Loucy (cell line): ENCODE measurements around the gene GNAT2.

Source experiments
- H2AFZ ChIP-seq: fragments of 200-600 bp; sonication (generic); 2 replicates; pipeline ENCODE4 v1.6.0; 2016; ENCODE audit warnings: antibody characterized with exemption, mild to moderate bottlenecking, low read length, moderate library complexity
- H3F3A ChIP-seq: fragments of 200-600 bp; 2 replicates; pipeline ENCODE4 v1.6.0; 2016; ENCODE audit warnings: antibody characterized with exemption, low read depth, mild to moderate bottlenecking
- H3K27me3 ChIP-seq: fragments of 200-600 bp; sonication (generic); 2 replicates; pipeline ENCODE4 v1.6.1; 2014; ENCODE audit warnings: low read length, mild to moderate bottlenecking; ENCODE audit not compliant: insufficient read depth, poor library complexity, severe bottlenecking
- H3K36me3 ChIP-seq: fragments of 200-600 bp; sonication (generic); 2 replicates; pipeline ENCODE4 v1.6.1; 2016; ENCODE audit warnings: low read length; ENCODE audit not compliant: insufficient read depth
- H3K4me1 ChIP-seq: fragments of 200-600 bp; sonication (generic); 2 replicates; pipeline ENCODE4 v1.5.1; 2014; ENCODE audit warnings: low read length, mild to moderate bottlenecking; ENCODE audit not compliant: insufficient read depth, poor library complexity, severe bottlenecking
- H3K4me2 ChIP-seq: fragments of 200-600 bp; sonication (generic); 2 replicates; pipeline ENCODE4 v1.6.0; 2014; ENCODE audit warnings: antibody characterized with exemption, low read length, low read depth, mild to moderate bottlenecking; ENCODE audit not compliant: poor library complexity, severe bottlenecking
- H3K4me3 ChIP-seq: fragments of 200-600 bp; sonication (generic); 2 replicates; pipeline ENCODE4 v1.5.1; 2014; ENCODE audit warnings: low read length, mild to moderate bottlenecking, mixed read lengths; ENCODE audit not compliant: poor library complexity, severe bottlenecking
- H3K79me2 ChIP-seq: fragments of 200-600 bp; sonication (generic); 2 replicates; pipeline ENCODE4 v1.6.1; 2014; ENCODE audit warnings: low read length; ENCODE audit not compliant: insufficient read depth
- H3K9ac ChIP-seq: fragments of 200-600 bp; sonication (generic); 2 replicates; pipeline ENCODE4 v1.6.0; 2014; ENCODE audit warnings: mild to moderate bottlenecking, low read depth, low read length, moderate library complexity; ENCODE audit not compliant: poor library complexity, severe bottlenecking
- H3K9me2 ChIP-seq: fragments of 200-600 bp; sonication (generic); replicated peaks from 2 replicates; pipeline ENCODE4 v1.6.1; 2016; ENCODE audit warnings: low read depth, low read length, mixed read lengths
- H3K9me3 ChIP-seq: fragments of 200-600 bp; sonication (generic); 2 replicates; pipeline ENCODE4 v1.6.1; 2014; ENCODE audit warnings: mild to moderate bottlenecking, antibody characterized with exemption, low read length, low read depth; ENCODE audit not compliant: insufficient read depth
- H4K20me1 ChIP-seq: fragments of 200-600 bp; sonication (generic); 2 replicates; pipeline ENCODE4 v1.6.0; 2014; ENCODE audit warnings: antibody characterized with exemption, low read length, mild to moderate bottlenecking; ENCODE audit not compliant: insufficient read depth, poor library complexity, severe bottlenecking
- CTCF ChIP-seq: fragments of 200-600 bp; sonication (generic); conservative IDR thresholded peaks from 2 replicates; pipeline ENCODE4 v1.5.1; 2014; ENCODE audit warnings: mild to moderate bottlenecking, antibody characterized with exemption, low read length
- EZH2phosphoT487 ChIP-seq: fragments of 200-600 bp; IDR thresholded peaks from 2 replicates; pipeline ENCODE4 v1.6.1; 2018; ENCODE audit warnings: antibody characterized with exemption, mild to moderate bottlenecking, moderate library complexity, borderline replicate concordance

The GNAT2 gene

GRCh38 chr1:109659145-109659544, 39.7 kb upstream of the GNAT2 start:
- Histone ChIP-seq H3K79me2 (no peaks in the 10 kb centered on the region), H3K27me3 (no peaks in the 10 kb centered on the region), H3K9me2 (no peaks in the 10 kb centered on the region), H3K36me3 (no peaks in the 10 kb centered on the region), H3K9ac (no peak overlapping the region), H4K20me1 (no peaks in the 10 kb centered on the region), H3K4me3 (no peak overlapping the region), H2AFZ (no peak overlapping the region), H3K4me2 (no peak overlapping the region), H3K9me3 (no peaks in the 10 kb centered on the region), H3K4me1 (peaks cover 21% of the 10 kb centered on the region), H3F3A (no peaks in the 10 kb centered on the region)
- TF ChIP-seq EZH2phosphoT487 (no peak), CTCF (no peak)

GRCh38 chr1:109658533-109659042, 39.2 kb upstream of the GNAT2 start:
- Histone ChIP-seq H2AFZ (no peak overlapping the region), H3K4me1 (peaks cover 15% of the 10 kb centered on the region), H3K9me2 (no peaks in the 10 kb centered on the region), H3K79me2 (no peaks in the 10 kb centered on the region), H3F3A (no peaks in the 10 kb centered on the region), H3K4me3 (no peak overlapping the region), H3K9me3 (no peaks in the 10 kb centered on the region), H3K36me3 (no peaks in the 10 kb centered on the region), H3K27me3 (no peaks in the 10 kb centered on the region), H4K20me1 (no peaks in the 10 kb centered on the region), H3K9ac (no peak overlapping the region), H3K4me2 (no peak overlapping the region)
- TF ChIP-seq CTCF (no peak), EZH2phosphoT487 (no peak)

- Histone ChIP-seq H3K36me3 (no peaks in the 10 kb centered on the region), H3K9ac (no peak overlapping the region), H4K20me1 (no peaks in the 10 kb centered on the region), H3F3A (no peaks in the 10 kb centered on the region), H3K4me1 (peaks cover 15% of the 10 kb centered on the region), H2AFZ (no peak overlapping the region), H3K9me2 (no peaks in the 10 kb centered on the region), H3K27me3 (no peaks in the 10 kb centered on the region), H3K9me3 (no peaks in the 10 kb centered on the region), H3K79me2 (no peaks in the 10 kb centered on the region), H3K4me2 (no peak overlapping the region), H3K4me3 (no peak overlapping the region)
- TF ChIP-seq EZH2phosphoT487 (no peak), CTCF (no peak)
Measured at GRCh38 chr1:109657970-109658369, 38.6 kb upstream of the GNAT2 start.
